C4-2B (cell line): ENCODE measurements around the gene GARRE1.

Experiments
- ZFX ChIP-seq: fragments of 450-650 bp; IDR thresholded peaks from 2 replicates; pipeline ENCODE4 v1.6.1; 2017
- TF ChIP-seq, protein P1 (sequence below): fragments of 450-650 bp; conservative IDR thresholded peaks from 2 replicates; pipeline ENCODE4 v1.5.1; 2017; ENCODE audit warnings: mild to moderate bottlenecking

DNA sequence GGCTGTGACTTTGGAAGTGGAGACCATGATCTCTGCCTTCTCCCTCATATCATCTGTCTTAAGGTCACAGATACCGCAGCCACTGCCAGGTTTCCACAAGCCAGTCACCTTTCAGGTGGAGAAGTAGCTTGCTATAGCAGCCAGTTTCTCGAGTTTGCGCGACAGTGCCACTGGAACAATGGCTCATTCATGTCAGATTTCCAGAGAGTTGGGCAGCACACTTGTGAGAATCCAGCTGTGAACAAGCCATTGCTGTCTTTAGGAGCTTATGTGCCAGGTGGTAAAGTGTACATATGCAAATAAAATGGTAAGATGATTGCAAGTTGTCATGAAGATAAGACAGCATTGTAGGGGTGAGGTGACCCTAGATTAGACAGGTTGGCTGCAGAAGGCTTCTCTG is 22.3 kb downstream of the GARRE1 start:
- TF ChIP-seq, protein P1, sequence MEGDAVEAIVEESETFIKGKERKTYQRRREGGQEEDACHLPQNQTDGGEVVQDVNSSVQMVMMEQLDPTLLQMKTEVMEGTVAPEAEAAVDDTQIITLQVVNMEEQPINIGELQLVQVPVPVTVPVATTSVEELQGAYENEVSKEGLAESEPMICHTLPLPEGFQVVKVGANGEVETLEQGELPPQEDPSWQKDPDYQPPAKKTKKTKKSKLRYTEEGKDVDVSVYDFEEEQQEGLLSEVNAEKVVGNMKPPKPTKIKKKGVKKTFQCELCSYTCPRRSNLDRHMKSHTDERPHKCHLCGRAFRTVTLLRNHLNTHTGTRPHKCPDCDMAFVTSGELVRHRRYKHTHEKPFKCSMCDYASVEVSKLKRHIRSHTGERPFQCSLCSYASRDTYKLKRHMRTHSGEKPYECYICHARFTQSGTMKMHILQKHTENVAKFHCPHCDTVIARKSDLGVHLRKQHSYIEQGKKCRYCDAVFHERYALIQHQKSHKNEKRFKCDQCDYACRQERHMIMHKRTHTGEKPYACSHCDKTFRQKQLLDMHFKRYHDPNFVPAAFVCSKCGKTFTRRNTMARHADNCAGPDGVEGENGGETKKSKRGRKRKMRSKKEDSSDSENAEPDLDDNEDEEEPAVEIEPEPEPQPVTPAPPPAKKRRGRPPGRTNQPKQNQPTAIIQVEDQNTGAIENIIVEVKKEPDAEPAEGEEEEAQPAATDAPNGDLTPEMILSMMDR: no peak
- TF ChIP-seq ZFX: no peak
